HTR-8/SVneo (cell line): ENCODE data around the gene POLD4.
"Not testable (repeated sequence)": the region's sequence is repeated elsewhere in the genome, so short reads cannot be mapped to it uniquely, and the experiment has no call there.

Experiments used
- DNase-seq: peaks from one replicate; pipeline ENCODE4 v3.0.0; 2011; ENCODE audit warnings: low spot score, mixed read lengths; ENCODE audit not compliant: insufficient read length
- FAIRE-seq: peaks from 2 replicates; lab custom pipeline; 2011; peaks lifted over from hg19 to GRCh38; lab: Jason Lieb, UNC

Gene POLD4

DNA sequence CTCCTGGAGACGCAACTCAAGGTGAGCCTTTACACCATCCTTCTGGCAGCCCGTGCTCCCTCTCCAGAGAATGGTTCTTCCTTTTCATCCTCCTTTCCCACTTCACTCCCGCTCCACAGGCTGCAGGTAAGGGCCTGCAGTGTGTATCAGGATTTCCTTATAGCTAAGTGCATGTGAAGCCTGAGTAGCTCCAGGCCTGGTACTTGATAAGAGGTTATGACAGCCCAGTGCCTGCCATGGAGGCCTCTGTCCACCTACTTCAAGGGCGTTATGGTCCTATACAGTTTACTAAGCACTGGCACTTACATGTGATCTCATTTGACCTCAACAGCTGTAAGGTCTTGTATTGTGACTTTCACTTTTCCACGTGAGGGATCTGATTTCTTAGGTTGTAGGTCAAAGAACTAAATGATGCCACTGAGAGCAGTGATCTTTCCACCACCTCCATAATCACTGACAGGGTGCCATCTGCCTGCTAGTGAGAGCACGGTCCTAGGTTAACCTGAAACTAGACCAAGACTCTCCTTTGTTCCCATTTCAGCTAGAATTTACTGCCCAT is 32.0 kb downstream of the POLD4 start:
- FAIRE-seq (peak; percentile 52), DNase-seq (no peak)

- DNase-seq (no peak), FAIRE-seq (no peak)
These were observed 32.7 kb downstream of the POLD4 start for GRCh38 chr11:67320691-67321090.

DNA sequence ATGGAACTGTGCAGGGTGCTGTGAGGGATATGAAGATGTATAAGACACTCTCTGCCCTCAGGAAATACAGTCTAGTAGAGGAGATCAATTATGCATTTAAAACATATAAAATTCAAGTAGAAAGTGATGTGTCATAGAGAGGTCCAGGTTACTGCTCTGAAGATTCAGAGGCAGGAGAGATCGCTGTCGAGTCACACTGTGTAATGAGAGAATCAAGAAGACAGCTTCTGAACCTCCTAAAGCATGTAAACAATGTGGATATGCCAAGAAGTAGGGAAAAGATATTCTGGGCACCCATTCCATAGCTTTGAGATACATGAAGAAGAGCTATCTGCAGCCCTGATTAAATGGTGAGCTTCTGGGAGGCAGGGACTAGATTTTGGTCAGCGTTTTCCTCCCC is 33.3 kb downstream of the POLD4 start:
- no peak for DNase-seq
- FAIRE-seq, result no peak

- DNase-seq, FAIRE-seq: not testable (repeated sequence)
These were observed 34.5 kb downstream of the POLD4 start for GRCh38 chr11:67318876-67319275.

DNA sequence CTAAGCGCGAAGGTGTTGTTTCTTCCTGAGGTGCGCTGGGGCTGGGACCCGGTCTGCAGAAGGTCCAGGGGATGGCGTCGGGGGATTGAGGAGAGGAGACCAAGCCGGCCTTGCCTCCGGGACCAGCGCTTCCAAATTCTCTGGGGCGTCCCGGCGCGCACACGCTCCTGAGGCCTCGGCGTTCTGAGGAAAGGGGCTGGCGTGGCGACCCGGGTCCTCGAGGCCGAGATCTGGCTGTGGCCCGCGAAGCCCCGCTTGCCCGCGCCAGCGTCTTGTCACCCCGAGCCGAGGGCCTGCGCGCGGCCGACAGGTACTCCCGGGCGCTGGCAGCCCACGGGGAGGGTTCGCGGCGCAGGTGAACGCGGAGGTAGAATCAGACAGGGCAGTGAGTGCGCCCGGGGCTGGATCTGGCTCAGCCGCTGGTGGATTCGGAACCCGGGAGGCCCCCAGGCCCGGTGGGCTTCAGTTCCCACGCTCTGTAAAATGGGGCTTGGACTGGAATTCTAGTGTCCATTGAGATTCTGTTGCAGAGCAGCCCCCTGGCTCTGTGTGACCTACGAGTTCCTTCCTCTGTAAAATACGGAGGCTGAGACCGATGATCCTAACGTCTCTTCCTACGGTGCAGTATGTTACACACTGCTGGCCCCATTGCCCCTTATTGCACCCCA is 35.3 kb downstream of the POLD4 start:
- FAIRE-seq, result no peak
- peak; percentile 36 for DNase-seq

DNA sequence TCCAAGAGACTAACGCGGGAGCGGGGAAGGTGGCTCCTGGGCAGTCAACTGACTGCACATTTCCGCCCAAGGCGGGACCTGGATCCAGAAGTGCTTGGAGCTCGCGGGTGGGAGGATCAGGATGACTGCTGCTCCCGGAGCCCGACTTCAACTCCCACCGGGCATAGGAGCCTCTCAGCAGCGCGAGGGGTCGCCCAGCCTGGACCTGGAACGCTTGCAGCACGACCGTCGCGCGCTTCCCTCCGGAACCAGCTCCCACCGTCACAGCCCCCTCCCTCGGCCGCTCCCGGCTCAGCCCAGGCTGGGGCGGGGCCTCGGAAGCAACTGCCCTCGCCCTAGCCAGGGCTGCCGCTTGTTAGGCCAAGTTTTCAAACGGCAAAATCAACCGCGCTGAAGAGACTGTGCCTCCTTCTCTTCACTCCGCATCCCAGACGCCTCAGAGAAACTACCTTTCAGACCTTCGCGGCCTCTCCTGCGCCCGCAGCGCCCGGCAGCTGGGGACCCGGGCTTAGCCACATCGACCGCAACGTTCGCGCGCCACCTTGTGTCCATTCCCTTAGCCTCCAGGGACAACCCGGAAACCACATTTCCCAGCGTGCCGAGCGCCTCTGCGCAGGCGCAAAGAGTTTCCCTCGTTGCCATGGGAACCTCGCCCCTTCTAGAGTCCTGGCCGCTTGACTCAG is 36.0 kb downstream of the POLD4 start:
- peak; percentile 96 for FAIRE-seq
- peak; percentile 100 for DNase-seq

DNA sequence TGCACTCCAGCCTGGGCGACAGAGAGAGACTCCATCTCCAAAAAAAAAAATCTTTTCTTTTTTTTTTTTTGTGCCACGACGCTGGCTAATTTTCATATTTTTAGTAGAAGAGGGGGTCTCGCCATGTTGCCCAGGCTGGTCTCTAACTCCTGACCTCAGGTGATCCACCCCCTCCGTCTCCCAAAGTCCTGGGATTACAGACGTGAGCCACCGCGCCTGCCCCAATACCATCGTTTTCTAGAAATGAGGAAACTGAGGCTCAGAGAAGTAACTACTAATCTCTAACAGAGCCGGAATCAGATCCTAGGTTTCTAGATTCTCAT is 36.5 kb downstream of the POLD4 start:
- DNase-seq (no peak), FAIRE-seq (no peak)

DNA sequence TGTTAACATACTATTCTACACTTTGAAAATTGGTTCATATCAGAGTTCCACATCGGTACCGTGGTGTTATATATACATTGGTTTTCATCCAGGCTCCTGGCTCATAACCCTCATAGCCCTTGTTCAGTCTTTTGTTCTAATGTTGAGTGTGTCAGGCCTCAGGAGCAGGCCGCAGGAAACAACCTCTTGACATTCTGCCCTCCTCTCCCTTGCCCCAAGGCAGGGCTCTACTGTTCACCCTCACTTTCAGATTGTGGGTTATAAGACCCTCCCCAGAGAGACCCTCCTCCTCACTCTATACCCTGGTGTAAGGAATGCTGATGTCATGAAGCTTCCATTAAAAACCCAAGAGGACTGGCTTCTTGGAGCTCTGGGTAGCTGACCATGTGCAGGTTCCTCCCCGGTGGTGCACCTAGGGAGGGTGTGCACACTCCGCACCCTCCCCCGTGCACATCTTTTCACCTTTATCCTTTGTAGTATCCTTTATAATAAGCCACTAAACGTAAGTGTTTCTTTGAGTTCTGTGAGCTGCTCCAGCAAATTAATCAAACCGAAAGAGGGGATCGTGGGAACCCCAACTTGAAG is 37.9 kb downstream of the POLD4 start:
- FAIRE-seq, result no peak

DNA sequence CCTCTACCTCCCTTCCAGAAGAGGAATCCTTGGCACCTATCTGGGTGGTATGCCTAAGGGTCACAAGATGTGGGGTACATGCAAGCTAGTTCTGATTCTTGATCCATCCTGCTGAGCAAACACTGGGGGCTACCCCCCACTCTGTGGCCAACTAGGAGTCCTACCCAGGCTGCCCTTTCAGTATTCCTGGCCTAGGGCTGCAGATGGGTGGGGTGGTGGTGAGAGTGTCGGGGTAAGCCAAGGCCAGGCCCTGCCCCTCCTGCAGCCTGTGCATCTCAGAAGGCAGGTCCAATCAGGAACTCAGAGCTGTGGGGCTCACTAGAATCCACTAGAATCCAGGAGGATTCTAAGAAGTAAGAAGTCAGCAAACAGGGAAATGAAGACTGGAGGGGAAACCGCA is 39.1 kb downstream of the POLD4 start:
- DNase-seq (no peak), FAIRE-seq (no peak)

More for the DNA sequence above, 37.9 kb downstream of the POLD4 start:
- no peak for DNase-seq

- no peak for FAIRE-seq
- DNase-seq, result no peak
These were observed 40.0 kb downstream of the POLD4 start for GRCh38 chr11:67313125-67313890.

- DNase-seq (no peak), FAIRE-seq (no peak)
These were observed 40.9 kb downstream of the POLD4 start for GRCh38 chr11:67312187-67313021.

DNA sequence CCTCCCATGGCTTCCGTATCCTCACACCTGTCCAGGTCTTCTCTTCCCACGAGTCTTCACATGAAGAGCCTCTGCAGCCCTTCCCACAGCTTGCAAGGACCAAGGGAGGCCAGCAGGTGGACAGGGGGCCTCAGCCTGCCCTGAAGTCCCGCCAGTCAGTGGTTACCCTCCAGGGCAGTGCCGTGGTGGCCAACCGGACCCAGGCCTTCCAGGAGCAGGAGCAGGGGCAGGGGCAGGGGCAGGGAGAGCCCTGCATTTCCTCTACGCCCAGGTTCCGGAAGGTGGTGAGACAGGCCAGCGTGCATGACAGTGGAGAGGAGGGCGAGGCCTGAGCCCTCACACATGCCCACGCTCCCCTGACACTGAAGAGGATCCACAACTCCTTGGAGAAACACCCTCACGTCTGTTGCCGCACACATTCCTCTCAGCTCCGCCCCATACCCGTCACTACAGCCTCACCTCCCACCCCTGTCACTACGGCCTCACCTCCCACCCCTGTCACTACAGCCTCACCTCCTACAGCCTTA is 41.7 kb downstream of the POLD4 start:
- DNase-seq, result no peak
- peak; percentile 64 for FAIRE-seq

DNA sequence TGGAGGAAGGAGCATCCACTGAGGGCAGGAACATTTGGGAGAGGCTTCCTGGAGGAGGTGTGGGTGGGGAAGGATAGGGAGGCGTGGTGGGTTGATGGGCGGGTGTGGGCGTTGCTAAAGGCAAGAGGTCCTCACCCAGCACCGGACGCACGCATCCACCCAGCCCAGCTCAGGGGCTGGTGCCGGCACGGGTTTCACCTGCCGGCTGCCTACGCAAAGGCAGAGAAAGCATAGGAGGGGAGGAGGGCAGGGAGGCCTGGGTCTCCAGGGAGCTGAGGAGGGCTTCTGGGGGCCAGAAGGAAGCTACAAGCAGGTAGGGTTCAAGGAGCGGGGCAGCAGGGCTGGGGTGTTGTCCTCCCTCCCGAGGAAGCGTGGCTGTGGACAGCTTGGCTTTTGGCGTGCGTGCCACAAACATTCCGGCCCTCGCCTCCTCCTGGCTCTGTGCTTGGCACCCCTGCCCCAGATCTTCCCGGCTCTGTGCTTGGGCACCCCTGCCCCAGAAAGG is 42.2 kb downstream of the POLD4 start:
- DNase-seq (no peak), FAIRE-seq (no peak)

DNA sequence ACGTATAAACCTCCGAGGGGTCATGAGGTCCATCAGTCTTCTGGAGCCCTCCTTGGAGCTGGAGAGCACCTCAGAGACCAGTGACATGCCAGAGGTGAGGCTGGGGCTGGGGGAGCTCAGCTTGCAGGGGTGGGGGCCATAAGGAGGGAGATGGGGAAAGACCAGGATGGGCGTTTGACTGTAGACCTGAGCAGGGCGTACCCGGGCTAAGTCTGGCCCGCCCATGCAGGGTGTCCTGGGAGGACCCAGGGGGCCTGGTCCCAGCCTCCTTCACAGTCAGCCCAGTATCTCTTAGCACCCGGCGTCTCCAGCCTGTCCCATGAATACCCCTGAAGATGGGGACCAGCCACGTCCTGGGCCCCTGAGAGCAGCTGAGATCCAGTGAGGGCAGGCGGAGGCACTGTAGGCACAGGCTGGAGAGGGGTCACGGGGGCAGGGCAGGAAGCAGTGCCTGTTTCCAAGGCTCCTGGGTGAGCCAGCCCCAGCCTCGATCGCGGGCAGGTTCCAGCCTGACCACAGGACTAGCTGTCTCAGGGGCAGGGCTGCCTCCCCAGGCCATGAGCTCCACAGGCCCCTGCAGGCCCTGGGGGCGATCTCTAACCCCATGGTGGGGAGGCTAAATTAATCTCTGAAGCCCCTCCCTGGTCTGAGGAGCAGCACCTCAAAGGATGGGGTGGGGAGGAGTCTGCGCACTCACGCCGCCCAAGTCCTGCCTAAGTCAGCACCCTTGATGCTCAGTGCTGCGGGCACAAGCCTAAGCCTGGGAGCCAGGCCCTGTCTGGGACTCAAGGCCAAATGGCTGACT is 42.9 kb downstream of the POLD4 start:
- DNase-seq (no peak), FAIRE-seq (peak; percentile 78)

GRCh38 chr11:67309661-67310061 is 43.7 kb downstream of the POLD4 start:
- peak; percentile 23 for FAIRE-seq
- DNase-seq, result no peak

- FAIRE-seq, result no peak
- no peak for DNase-seq
These were observed 44.2 kb downstream of the POLD4 start for GRCh38 chr11:67309166-67309565.

GRCh38 chr11:67308031-67308866 is 45.1 kb downstream of the POLD4 start:
- FAIRE-seq, result peak; percentile 26
- DNase-seq, result no peak

DNA sequence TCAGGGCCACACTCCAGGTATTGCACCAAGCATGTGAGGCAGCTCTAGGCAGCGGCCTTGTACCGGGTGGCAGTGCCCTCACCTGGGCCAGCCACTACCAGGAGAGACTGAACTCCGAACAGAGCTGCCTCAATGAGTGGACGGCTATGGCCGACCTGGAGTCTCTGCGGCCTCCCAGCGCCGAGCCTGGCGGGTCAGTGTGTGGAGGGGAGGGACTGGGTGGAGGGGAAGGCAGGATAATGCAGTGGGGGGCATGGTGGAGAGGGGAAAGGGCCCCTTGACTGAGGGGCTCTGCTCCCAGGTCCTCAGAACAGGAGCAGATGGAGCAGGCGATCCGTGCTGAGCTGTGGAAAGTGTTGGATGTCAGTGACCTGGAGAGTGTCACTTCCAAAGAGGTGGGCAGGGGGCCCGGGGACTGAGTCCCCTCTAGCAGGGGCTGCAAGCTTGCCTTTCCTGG is 45.8 kb downstream of the POLD4 start:
- FAIRE-seq (peak; percentile 65), DNase-seq (no peak)
